LNCAP (cell line): ENCODE data around the gene SIDT1.

Experiments
- CTCF ChIP-seq: fragments of 450-650 bp; IDR thresholded peaks from 2 replicates; pipeline ENCODE4 v1.5.1; 2017; ENCODE audit warnings: mild to moderate bottlenecking

SIDT1 gene

GRCh38 chr3:113531826-113532697 lies at the start of gene SIDT1:
TSS of gene SIDT1 (plus strand) at chr3:113532555. CDS start at chr3:113533022, 467 bp downstream.
- TF ChIP-seq CTCF, result no peak

DNA sequence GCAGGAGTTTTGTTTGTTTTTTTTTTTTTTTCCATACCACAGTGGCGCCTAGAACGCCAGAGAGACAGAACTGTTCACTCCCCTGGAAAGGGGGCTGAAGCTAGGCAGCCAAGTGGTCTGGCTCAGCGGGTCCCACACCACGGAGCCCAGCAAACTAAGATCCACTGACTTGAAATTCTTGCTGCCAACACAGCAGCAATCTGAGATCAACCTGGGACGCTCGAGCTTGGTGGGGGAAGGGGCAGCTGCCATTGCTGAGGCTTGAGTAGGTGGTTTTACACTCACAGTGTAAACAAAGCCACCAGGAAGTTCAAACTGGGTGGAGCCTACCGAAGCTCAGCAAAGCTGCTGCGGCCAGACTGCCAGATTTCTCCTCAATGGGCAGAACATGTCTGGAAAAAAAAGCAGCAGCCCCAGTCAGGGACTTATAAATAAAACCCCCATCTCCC lies 47.2 kb upstream of the SIDT1 start:
- TF ChIP-seq CTCF, result no peak

DNA sequence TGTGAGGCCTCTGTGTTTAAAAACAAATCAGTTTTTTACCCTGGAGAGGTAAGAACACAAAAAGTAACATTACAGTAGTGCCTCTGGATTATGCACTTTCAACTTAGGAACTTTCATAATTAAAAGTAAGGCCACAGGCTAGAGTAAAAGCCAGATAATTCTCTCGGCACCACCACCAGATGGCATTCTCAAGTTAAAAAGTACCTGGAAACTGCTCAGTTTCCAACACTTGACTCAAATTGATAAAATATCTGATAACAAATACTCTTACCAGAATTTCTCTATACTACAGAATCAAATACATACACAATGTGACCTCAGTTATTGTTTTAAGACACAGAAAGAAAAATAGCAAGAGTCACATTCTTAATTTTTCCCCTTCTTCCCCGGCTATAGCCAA lies 37.3 kb upstream of the SIDT1 start:
- peak; percentile 58 for TF ChIP-seq CTCF

DNA sequence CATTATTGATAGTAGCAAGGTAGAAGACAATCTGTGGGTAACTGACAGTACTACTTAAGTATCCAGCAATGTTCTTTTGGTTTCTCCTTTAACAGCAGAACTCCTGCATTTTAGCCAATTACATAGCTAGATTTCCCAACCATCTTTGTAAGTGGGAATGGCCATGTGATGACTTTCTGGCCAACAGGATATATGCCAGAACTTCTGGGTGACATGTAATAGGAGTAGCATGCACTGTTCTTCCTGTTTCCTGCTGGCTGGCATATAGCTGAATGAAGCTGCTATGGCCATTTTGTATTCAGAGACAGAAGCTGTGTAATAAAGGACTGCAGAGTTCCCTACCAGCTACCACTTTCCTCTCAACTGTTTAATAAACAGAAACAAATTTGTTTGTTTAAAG lies 35.4 kb upstream of the SIDT1 start:
- TF ChIP-seq CTCF, result no peak

DNA sequence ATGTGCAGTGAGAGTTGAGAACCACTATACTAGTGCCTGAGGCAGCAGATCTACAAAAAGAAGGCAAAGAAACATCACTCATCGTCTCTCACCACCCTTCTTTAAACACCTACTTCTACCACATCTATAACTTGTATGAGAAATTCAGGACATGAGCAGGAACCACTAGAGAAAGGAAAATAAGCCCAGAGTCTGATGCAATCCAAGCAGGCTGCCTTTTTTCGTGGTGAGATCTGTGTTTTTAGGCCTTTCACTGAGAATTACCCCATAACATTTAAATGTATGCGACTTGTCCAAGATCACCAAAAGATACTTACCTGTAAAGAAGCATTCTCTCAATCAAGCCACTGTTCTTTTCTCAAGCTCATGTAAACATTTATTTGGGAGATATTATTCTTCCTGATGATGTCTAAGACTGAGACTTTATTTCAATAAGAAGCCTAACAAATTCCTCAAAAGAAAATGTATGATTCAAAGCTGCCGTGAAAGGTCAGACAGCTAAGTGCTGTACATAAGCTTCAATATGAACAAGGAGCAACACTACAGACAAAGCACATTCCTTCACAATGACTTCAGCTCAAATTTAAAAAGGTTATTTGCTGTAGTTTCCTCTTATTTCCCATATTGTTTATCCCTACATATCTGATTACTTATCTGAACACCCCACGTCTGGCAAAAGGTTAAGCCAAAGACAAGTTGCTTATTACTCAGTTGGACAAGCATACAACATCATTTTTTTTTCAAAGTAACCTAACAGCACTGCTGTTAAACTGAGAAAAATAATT lies 33.9 kb upstream of the SIDT1 start:
- TF ChIP-seq CTCF, result no peak

DNA sequence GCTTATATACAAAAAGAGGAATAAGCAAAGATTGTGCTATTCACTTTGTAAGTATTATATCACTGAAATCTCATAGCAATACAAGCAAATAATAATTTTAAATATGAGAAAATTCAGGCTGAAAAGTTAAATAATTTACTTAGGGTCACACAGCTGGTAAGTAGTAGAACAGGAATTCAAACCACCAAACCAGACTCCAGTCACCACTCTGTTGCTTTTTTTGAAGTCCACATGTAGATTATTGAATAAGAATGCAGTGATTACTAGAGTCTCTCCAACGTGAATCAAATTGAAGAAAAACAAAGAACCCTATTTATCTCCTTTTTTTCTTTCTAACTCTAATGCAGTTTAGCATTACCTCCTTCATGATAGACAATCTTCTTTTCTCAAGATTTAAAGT lies 33.3 kb upstream of the SIDT1 start:
- no peak for TF ChIP-seq CTCF

- no peak for TF ChIP-seq CTCF
Observed at GRCh38 chr3:113501597-113501996, 30.8 kb upstream of the SIDT1 start.
